ENCODE data around the gene RHOB.
"Not testable (repeated sequence)": the region's sequence is repeated elsewhere in the genome, so short reads cannot be mapped to it uniquely, and the experiment has no call there.

RHOB gene

DNA sequence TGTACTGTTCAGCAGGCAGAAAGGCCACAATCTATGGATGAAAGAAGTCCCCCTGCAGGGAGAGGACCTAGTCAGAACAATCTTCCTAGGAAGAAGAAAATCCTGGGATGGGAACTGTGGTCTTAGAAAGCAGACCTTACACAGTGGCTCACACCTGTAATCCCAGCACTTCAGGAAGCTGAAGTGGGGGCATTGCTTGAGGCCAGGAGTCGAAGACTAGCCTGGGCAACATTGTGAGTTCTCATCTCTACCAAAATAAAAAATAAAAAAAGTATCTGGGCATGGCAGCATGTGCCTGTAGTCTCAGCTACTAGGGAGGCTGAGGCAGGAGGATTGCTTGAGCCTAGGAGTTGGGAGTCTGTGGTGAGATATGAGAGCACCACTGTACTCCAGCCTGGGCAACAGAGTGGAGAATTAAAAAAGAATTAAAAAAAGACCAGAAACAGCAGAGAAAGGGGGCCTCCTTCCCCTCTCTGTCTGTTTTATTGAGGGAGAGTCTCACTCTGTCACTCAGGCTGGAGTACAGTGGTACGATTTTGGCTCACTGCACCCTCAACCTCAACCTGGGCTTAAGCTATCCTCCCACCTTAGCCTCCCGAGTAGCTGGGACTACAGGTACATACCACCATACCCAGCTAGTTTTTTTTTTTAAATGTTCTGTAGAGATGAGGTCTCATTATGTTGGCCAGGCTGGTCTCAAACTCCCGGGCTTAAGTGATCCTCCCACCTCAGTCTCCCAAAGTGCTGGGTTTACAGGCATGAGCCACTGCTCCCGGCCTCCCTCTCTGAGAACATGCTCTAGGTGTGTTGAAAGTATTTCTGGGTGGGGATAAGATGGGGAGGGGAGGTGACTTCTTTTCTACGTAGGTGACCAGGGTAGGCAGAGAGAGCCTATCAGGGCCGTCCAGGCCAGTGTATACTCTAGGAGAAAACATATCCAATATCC lies 7.4 kb downstream of the RHOB start:
- no peak for DNase-seq

DNA sequence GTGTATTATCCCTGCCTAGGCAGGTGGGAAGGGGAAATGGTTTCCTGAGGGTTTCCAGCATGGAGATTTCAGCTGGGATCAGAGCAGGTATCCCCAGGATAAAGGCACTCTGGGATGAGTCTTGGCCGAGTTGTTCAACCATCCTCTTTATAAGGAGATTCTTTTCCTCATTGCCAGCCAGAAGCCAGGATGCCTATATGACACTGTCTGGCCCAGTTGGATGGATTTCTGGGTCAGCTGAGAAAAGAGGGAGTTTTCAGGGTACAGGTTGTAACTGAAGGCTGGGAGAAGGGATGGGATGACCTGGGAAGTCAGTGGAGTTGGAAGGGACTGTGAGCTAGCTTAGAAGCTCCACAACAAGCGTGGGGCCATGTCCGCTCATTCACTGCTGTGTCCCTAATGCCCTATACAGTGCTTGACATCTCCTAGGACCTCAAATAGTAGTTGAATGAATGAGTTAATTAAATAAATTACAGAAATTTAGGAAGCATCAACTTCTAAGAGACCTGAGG lies 8.3 kb downstream of the RHOB start:
- no peak for DNase-seq

DNA sequence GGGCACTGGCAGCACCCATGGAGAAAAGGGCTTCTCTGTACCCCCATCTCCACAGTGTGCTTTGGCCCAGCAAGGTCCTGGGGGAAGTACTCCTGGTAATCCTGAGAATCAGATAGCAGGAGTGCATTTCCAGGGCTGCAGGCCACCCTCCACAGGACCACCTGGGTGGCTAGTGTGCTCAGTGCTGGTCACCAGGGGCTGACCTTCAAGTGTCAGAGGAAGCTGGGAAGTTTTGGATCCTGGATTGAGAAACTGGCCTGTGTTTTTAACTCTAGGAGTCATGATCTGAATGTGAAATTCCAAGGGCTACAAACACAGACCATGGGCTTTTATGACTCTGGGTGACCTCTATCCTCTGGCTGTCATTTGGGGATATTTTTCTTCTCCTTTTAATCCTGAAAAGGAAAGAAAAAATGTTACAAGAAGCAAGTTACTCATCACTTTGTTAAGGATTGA lies 9.3 kb downstream of the RHOB start:
- no peak for DNase-seq

DNA sequence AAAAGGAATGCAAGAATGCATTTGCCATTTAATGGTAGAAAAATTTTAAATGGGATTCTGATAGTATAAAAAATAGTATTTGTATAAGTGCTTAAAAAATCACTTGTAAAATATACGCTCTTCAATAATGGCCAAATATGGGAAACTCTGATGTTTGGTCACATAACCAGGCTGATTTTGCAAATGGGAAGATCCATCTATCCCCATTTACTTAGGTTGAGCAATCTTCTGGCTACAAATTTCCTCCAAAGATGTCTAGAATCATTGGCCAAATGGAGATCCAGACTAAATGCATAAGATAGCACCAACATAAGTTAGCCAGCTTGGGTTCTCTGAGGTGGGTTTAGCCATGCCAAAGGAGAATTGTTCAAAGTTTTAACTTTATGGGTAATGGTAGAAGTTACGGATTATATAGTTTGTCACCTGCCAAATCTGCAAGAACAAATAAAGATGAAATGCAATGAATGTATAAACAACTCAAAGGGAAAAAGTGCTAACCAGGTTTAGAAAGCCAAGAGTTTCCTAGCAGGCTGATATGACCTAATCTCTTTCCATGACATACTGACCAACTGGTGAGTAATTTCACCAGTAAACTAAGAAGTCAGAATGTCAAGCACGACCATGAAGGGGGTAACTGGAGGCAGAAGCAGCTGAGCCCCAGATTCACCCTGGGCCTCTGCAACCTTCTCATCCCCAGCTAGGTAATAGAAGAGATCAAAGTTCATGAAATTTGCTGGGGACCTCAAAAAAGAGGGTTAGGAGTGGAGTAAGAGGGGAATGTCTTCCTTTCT lies 10.0 kb downstream of the RHOB start:
- no peak for DNase-seq

DNA sequence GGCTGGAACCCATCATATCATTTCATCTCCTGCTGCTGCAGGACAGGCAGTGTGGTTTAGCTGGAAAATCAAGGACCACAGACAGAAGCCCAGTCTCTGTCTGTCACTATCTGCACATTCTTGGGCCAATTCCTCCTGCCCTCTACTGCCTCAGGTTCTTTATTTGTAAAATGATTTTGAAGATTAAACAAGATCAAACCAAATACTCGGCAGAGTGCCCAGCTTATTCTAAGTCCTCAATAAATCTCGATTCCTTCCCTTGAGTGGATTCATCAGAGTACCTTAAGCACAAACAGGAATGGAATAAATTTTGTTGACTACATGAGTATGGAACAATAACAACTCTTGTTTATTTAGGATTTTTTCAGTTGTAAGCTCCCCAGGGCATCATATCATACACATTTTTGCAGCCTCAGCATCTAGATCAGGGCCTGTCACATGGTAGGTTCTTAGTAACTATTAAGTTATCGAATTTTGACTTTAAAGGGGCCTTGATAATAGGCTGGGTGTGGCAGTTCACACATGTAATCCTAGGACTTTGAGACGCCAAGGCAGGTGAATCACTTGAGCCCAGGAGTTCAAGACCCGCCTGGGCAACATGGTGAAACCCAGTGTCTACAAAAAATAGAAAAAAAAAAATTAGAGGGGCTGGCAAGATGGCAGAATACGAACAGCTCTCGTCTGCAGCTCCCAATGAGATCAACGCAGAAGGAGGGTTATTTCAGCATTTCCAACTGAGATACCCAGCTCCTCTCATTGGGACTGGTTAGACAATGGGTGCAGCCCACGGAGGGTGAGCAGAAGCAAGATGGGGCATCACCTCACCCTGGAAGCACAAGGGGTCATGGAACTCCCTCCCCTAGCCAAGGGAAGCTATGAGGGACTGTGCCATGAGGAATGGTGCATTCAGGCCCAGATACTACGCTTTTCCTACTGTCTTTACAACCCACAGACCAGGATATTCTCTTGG lies 11.1 kb downstream of the RHOB start:
- DNase-seq: no peak

DNA sequence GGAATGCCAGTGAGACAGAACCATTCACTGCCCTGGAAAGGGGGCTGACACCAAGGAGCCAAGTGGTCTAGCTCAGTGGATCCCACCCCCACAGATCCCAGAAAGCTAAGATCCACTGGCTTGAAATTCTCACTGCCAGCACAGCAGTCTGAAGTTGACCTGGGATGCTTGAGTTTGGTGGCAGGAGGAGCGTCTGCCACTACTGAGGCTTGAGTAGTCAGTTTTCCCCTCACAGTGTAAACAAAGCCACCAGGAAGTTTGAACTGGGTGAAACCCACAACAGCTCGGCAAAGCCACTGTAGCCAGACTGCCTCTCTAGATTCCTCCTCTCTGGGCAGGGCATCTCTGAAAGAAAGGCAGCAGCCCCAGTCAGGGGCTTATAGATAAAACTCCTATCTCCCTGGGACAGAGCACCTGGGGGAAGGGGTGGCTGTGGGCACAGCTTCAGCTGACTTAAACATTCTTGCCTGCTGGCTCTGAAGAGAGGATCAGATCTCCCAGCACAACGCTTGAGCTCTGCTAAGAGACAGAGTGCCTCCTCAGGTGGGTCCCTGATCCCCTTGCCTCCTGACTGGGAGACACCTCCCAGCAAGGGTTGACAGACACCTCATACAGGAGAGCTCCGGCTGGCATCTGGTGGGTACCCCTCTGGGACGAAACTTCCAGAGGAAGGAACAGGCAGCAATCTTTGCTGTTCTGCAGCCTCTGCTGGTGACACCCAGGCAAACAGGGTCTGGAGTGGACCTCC lies 12.0 kb downstream of the RHOB start:
- not testable (repeated sequence) for DNase-seq

DNA sequence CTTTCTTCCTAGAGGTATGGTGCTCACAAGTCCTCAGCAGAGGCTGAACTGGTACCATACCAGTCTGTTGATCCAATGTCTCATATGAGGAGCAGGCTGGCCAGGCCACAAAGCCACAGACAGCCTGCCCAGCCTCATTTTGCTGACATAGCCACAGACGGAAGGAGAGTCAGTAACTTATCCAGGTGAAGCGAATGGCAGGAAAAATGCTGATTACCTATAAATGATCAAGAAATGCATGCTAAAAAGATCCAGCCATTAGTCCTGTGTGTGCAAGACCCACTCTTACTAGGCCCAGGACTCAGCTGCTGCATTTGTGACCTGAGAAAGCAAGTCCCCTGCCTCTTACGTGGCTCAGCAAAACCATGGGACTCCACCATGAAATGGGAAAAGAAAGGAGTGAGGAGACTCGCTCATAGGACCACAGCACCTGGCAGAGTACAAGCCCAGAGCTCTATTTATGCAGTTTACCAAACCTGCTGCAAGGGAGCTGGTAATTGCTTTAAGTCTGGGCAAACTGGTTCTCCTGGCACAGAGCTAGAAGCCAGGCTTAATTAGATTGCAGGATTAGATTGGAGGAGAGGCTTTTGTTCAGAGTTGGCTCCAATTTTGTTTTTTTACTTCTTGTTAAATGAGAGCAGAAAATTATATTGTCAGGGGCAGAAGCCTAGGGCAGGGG lies 19.0 kb downstream of the RHOB start:
- DNase-seq: peak; percentile 17

DNA sequence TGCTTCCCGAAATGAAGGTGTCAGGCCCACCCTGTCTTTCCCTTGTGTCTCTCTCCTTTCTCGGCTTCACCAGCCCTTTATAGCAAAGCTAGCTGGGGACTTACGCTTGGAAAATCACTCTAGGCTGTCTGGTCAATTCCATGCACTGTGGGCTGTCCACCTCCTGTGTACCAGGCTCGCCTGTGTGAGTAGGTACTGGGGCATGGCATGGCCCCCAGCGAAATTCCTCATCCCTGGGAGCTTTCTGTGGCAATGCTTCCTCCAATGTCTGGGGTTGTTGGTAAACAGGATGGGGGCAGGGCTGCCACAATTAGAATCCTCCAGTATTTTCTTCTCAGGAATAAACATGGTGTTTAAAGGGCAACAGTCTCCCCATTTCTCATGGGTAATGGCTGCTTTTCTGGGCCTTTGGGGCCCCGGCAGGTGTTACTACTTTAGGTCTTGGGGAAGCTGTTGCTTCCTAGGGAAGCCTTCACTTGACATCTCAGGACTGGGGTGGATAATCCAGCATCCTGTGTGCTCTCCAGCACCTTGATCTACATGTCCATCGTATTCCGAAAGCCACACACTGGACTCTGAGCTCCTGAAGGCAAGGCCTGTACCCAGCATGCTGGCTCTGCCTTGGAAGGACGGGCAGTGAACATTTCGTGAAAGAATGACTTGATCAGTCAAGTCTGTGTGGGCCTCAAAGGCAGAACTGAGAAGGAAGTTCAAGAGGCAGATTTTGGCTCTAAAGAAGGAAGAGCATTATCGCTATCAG lies 21.1 kb downstream of the RHOB start:
- no peak for DNase-seq

DNA sequence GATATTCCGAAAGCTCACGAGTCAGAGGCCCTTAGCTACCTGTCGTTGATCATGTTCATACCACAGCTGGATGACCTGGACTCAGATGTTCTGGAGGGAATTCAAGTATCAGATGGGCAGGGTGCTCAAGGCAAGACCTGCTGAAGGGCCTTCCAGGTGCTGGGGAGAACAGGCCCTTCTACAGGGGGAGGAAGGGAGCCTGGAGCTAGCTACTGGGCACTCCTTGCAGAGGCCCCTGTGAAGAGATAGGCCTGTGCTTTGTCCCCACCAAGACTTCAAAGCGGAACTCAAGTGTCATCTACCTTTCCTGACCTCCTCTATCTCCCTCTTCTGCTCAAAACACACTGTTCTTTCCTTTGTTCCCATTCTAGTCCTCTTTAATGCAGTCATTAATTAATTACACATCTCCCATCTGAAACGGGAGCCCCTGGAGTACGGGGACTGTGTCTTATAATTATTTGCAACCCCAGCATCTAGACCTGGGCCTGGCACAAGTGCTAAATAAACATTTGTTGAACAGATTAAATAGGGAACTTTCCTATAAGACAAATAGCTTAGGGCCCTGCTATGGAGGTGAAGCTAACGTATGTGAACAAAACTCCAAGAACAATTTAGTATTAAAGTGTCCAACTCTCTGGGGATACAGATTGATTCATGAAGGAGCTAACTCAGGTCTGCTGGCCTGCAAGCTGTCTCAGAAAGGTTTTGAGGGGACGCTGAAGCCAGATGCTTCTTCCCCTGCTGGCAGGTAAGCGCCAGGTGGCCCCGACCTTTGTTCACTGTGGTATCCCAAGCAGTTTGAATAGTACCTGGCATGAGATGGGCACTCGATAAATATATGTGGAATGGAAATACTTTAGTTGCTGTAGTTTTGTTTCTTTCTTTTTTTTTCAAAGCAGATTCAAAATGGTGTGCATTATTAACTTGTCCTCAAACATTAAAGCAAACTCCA lies 22.0 kb downstream of the RHOB start:
- DNase-seq: no peak

DNA sequence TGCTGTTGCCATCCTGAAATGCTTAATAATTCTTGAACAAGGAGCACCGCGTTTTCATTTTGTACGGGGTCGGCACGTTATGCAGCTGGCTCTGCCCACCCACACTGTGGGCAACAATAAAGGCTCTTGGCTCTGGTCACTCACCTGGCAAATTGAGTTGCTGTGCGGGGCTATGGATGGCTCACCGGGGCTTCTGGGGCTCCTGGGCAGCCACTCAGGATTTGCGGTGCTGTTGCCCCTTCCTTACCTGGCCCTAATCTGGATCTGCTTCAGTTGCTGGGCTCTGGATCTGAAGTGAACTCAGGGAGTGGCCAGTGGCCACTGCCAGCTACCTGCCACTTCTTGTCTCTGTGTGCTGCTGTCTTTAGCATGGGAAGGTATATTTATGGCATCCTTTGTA lies 22.7 kb downstream of the RHOB start:
- no peak for DNase-seq

DNA sequence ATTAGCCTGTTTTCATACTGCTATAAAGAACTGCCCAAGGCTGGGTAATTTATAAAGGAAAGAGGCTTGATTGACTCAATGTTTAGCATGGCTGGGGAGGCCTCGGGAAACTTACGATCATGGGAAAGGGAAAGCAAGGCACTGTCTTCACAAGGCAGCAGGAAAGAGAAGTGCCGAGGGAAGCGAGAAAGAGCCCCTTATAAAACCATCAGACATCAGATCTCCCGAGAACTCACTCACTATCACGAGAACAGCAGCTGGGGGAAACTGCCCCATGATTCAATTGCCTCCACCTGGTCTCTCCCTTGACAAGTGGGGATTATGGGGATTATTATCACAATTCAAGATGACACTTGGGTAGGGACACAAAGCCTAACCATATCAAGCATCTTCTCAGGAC lies 23.3 kb downstream of the RHOB start:
- DNase-seq: no peak

DNA sequence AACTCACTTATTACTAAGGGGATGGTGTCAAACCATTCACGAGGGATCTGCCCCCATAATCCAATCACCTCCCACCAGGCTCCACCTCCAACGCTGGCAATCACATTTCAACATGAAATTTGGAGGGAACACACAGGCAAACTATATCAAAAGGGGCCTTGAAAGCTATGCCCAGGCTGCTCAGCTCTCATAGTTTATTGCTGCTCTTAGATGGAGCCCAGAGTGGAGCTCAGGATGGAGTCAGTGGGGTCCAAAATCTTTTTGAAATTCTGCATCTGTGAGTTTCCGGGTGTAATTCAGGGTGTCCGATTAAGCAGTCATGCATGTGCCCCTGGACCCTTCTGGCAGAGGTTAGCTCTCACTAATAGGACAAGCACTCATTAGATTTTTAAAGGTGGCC lies 24.3 kb downstream of the RHOB start:
- no peak for DNase-seq

DNA sequence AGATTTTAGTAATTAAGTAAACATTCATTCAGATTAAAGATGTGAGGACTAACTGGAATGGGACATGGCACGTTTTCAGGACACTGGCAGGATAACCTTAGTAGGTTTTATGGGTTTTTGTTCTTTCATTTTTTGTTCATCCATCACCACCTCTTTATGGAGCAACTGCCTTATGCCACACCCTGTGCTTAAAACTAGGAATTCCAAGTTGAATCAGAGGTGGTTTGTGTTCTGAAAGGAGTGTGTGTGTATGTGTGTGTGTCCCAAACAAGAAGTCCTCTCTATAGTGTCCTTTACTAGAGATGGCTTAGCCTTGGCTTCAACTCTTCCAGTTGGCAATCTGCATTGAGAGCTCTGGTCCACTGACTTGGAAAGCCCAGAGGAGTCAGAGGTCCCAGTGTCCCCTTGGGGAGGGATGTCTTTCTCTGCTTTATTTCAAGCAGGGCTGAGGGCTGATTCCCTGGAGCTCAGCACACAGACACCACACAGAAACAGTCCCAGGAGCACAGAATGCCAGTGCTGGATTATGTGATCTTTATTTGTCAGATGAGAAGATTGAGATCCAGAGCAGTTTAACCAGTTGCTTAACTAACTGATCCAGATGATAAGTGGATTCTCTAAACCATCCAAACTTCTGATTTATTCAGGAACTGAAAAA lies 25.2 kb downstream of the RHOB start:
- no peak for DNase-seq

DNA sequence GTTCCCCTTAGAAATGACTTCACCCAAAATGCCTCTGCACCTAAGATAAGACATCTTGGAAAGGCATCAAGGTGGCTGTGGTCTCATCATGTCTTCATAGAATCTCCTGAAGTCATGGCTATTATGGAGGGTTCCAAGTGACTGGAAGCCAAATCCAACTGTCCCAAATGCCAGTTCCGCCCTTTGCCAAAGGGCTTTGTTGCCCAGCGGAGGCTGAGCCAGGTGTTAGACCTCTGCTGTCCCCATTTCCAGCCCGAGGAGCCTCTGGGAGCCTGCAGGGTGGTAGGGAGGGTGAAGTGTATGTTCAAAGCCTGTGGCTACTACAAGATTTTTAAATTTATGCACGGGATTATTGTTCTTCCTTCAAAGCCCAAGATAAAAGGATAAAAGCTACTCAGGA lies 25.7 kb downstream of the RHOB start:
- no peak for DNase-seq

DNA sequence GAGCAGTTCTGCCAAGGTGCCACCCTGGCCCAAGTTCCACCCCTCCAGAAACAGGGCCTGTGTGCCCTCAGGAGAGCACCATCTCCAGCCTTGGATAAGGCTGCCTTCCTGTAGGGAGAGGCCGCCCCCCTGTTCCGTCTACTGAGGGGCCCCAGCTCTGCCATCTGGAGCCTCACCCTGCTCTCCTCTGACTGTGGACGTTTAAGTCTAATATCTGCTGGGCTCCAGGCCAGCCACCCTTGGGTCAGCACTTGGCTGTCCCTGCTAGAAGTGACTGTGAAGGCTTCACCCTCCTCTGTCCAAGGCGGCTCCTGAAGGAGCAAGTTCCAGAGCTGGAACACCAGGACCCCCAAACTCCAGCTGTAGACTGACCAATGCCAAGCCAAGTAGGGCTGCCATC lies 26.3 kb downstream of the RHOB start:
- DNase-seq: no peak

DNA sequence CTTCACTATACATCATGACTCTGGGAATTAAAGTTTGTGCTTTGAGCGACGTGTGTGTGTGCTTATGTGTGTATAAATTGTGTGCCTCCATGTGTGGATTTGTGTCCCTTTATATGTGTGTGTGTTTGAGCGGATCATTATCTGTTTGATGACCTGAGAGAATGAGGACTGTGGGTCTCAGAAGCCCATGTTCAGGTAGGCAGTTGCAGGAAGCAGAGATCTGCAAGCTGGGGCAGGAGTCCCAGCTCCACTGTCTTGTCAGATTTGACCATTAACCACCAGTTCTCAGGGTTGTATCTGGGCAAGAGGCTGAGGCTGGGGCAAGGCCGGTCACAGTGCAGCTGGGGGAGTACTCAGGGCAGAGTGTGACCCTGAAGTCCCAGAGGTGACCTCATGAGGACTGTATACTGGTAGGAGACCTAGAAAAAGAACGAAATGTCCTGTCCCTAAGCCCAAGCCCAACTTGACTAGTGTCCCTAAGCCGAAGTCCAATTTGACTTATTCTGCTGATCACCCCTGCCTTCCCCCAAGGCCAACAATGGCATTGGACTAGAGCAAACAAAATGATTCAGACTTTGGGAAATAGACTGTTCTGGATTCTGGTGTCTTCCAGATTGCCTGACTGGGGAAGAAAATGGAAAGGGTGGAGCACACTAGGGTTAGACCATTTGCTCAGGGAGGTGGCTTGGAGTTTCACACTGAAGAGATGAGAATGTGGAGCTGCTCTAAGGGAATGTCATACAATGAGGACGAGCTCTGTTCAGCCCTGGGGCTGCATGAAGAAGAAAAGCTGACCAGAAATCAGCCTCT lies 28.1 kb downstream of the RHOB start:
- no peak for DNase-seq

DNA sequence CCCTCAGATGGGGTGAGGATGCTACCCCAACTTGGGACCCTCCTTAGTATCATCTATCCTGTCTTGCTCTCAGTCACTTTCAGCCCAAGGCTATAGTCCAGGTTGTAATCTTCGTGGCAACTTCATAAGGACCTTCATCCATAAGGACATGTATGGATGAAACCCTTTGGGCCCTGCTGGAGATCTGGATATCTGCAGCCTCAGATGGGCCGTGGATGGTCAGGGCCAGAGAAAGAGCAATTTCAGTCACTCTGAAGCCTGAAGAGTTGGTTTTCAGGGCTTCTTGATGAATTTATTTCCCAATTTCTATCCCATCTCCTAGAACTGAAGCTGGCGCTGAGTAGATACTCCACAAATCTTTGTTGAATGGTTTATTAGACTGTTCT lies 28.7 kb downstream of the RHOB start:
- DNase-seq: no peak

DNA sequence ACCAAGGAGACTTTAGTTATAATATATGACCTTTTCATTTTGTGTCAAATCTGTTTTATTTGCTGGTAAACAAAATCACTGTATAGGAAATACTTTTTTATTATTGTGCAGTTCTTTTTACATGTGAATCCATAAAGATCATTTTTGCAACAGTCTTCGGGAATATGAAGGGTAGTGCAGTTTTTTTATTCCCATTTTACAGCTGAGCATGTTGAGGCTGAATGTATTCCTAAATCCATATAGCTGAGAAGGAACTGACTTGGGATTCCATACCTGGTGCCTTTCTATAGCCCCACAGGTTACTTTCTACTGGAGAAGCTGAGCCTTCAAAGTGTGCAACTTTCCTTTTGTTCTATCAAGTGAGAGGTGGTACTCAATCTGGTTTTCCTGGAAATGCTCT lies 29.6 kb downstream of the RHOB start:
- no peak for DNase-seq
